SIG-M5 treated with dmso at 0.1 percent for 504 hours (cell line): Measurements from ENCODE around the gene CNGA4.

Source experiments
- DNase-seq: peaks from one replicate; lab custom pipeline; 2025; ENCODE audit not compliant: unreplicated experiment; lab: John Stamatoyannopoulos, UW

CNGA4 gene

GRCh38 chr11:6238902-6239301 is at the start of gene CNGA4:
Gene CNGA4, plus strand, starts transcription at chr11:6239089. Its CDS starts 118 bp downstream, at chr11:6239207.
- no peak for DNase-seq

- DNase-seq: peak; percentile 28
These were observed 47.1 kb upstream of the CNGA4 start for GRCh38 chr11:6191742-6192141.

- peak; percentile 8 for DNase-seq
These were observed 44.8 kb upstream of the CNGA4 start for GRCh38 chr11:6194065-6194581.

- peak; percentile 7 for DNase-seq
These were observed 42.5 kb upstream of the CNGA4 start for GRCh38 chr11:6196396-6196795.

- DNase-seq: no peak
These were observed 41.3 kb upstream of the CNGA4 start for GRCh38 chr11:6197466-6198200.

- no peak for DNase-seq
These were observed 39.6 kb upstream of the CNGA4 start, which contains the start of gene OR52W1 for GRCh38 chr11:6199174-6199810. Gene OR52W1, plus strand, starts transcription at chr11:6199224. Its CDS starts 0 bp downstream, at chr11:6199224.

- DNase-seq: peak; percentile 97
These were observed 37.9 kb upstream of the CNGA4 start for GRCh38 chr11:6200975-6201374.

GRCh38 chr11:6201481-6201880 is 37.4 kb upstream of the CNGA4 start:
- DNase-seq: peak; percentile 77

GRCh38 chr11:6202041-6202440 is 36.8 kb upstream of the CNGA4 start:
- DNase-seq: no peak

- no peak for DNase-seq
These were observed 35.6 kb upstream of the CNGA4 start for GRCh38 chr11:6203327-6203726.

- peak; percentile 88 for DNase-seq
These were observed 34.2 kb upstream of the CNGA4 start for GRCh38 chr11:6204706-6205105.

GRCh38 chr11:6205366-6205765 is 33.5 kb upstream of the CNGA4 start, which contains the start of gene C11orf42:
Gene C11orf42, plus strand, starts transcription at chr11:6205557. Its CDS starts 59 bp downstream, at chr11:6205616.
- DNase-seq: no peak

- DNase-seq: no peak
These were observed 32.3 kb upstream of the CNGA4 start for GRCh38 chr11:6206456-6207180.

- no peak for DNase-seq
These were observed 29.1 kb upstream of the CNGA4 start for GRCh38 chr11:6209801-6210200.

GRCh38 chr11:6210274-6210955 is 28.5 kb upstream of the CNGA4 start:
- DNase-seq: no peak

GRCh38 chr11:6214530-6214929 is 24.4 kb upstream of the CNGA4 start:
- no peak for DNase-seq

GRCh38 chr11:6216501-6216900 is 22.4 kb upstream of the CNGA4 start:
- DNase-seq: no peak

GRCh38 chr11:6217722-6218121 is 21.2 kb upstream of the CNGA4 start:
- no peak for DNase-seq

- DNase-seq: no peak
These were observed 19.5 kb upstream of the CNGA4 start for GRCh38 chr11:6219359-6219758.

GRCh38 chr11:6223854-6224253 is 15.0 kb upstream of the CNGA4 start:
- DNase-seq: no peak

- no peak for DNase-seq
These were observed 14.5 kb upstream of the CNGA4 start for GRCh38 chr11:6224421-6224820.
